ENCODE results near the gene ZNF134. TPM values are rescaled to one million over a fixed set of nuclear protein-coding genes. Genes with fewer than 3 reads are reported as not detected.
A peak's percentile ranks its signal among the peaks of the same experiment; 100 is the strongest.

Gene ZNF134
- total and polyA plus RNA-seq, 8 donors, result 2.3 to 9.8 (median 5.8) TPM

GRCh38 chr19:57615346-57615745 lies 1.3 kb downstream of the ZNF134 start:
- peaks cover 0 to 14% (median 4%) of the 10 kb centered on the region in 4 donors for H3K9me3 ChIP-seq
- peaks cover 7 to 26% (median 16%) of the 10 kb centered on the region in 3 donors for H3K36me3 ChIP-seq
- intact Hi-C loops (cut with DNase I), result no loop called here
- no peak for ATAC-seq
- FAIRE-seq, result no peak
- peaks cover 0 to 9% (median 0%) of the 10 kb centered on the region in 3 donors for H3K4me1 ChIP-seq
- TF ChIP-seq CTCF (IDR thresholded peaks at IDR 0.05), result no peak
- H3K27ac ChIP-seq, result no peak overlapping the region
- H3K4me3 ChIP-seq, result peak overlapping the region in 1 of 4 donors; percentile 100
- WGBS, 2 donors, result 93 to 100% methylated on average over 3 of the region's 3 CpGs
- no peak for DNase-seq
- no peaks in the 10 kb centered on the region for H3K27me3 ChIP-seq

- H3K36me3 ChIP-seq, result peaks cover 10 to 39% (median 25%) of the 10 kb centered on the region in 3 donors
- intact Hi-C loops (cut with DNase I), result no loop called here
- TF ChIP-seq CTCF (IDR thresholded peaks at IDR 0.05), result no peak
- no peak for DNase-seq
- no peaks in the 10 kb centered on the region for H3K4me1 ChIP-seq
- no peak overlapping the region for H3K27ac ChIP-seq
- WGBS, 2 donors, result 97% methylated on average over 10 of the region's 10 CpGs
- ATAC-seq, result no peak
- no peaks in the 10 kb centered on the region for H3K27me3 ChIP-seq
- peaks cover 0 to 26% (median 9%) of the 10 kb centered on the region in 4 donors for H3K9me3 ChIP-seq
- H3K4me3 ChIP-seq, result no peak overlapping the region
- FAIRE-seq, result no peak
Measured at GRCh38 chr19:57620673-57621348, 6.8 kb downstream of the ZNF134 start.

DNA sequence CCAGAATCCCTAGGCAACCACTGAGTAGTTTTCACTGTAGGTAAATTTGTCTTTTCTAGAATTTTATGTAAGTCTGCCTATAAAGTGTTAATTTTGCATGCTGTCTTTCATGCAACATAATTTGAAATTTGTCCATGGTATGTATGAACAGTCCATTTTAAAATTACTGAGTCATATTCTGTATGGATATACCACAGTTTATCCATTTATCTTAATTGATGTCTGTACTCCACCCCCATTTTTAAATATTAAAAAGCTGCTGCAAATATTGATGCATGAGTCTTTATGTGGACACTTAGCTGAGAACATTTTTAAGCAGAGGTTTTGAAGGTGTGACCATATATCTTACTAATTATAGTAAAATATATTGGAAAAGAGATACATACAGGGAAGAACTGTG lies 9.0 kb downstream of the ZNF134 start:
- intact Hi-C loops (cut with DNase I), result no loop called here
- Histone ChIP-seq H3K9me3 (peaks cover 0 to 22% (median 5%) of the 10 kb centered on the region in 4 donors), H3K4me1 (no peaks in the 10 kb centered on the region), H3K27me3 (no peaks in the 10 kb centered on the region), H3K4me3 (no peak overlapping the region), H3K36me3 (peaks cover 10 to 33% (median 25%) of the 10 kb centered on the region in 3 donors), H3K27ac (no peak overlapping the region)
- DNase-seq (no peak), ATAC-seq (no peak), FAIRE-seq (no peak)
- TF ChIP-seq CTCF (IDR thresholded peaks at IDR 0.05), result no peak

- Histone ChIP-seq H3K27me3 (no peaks in the 10 kb centered on the region), H3K4me3 (peak within 1 kb of the TSS; percentile 52 to 91 (median 74)), H3K4me1 (no peaks in the 10 kb centered on the region), H3K36me3 (peaks cover 0 to 24% (median 0%) of the 10 kb centered on the region in 3 donors), H3K27ac (peak within 1 kb of the TSS in 3 of 4 donors; percentile 27 to 73 (median 49)), H3K9me3 (peaks cover 0 to 6% (median 0%) of the 10 kb centered on the region in 4 donors)
- TF ChIP-seq CTCF (IDR thresholded peaks at IDR 0.05), result no peak
- ATAC-seq, result peak; percentile 100
- WGBS, 2 donors, result 1% methylated on average over 51 to 59 of the region's 59 CpGs
- intact Hi-C loops (cut with DNase I), result no loop called here
- DNase-seq, result peak; percentile 88 to 95 (median 92)
- FAIRE-seq, result peak; percentile 34
Measured at GRCh38 chr19:57632987-57633831, 19.2 kb downstream of the ZNF134 start, which contains the start of gene ZNF211. Gene ZNF211, plus strand, starts transcription at chr19:57633168. Its CDS starts 179 bp downstream, at chr19:57633347.

Data from pancreas (tissue), 10 donors.